Endometrium (tissue), 2 donors: ENCODE results near the gene E2F4.

Experiments
- FAIRE-seq: peaks from 2 replicates; lab custom pipeline; 2012; peaks lifted over from hg19 to GRCh38; lab: Jason Lieb, UNC
- donor health status: control.
- donor health status: control.

Gene E2F4

GRCh38 chr16:67174706-67175231, 17.2 kb upstream of the E2F4 start:
- no peak for FAIRE-seq

DNA sequence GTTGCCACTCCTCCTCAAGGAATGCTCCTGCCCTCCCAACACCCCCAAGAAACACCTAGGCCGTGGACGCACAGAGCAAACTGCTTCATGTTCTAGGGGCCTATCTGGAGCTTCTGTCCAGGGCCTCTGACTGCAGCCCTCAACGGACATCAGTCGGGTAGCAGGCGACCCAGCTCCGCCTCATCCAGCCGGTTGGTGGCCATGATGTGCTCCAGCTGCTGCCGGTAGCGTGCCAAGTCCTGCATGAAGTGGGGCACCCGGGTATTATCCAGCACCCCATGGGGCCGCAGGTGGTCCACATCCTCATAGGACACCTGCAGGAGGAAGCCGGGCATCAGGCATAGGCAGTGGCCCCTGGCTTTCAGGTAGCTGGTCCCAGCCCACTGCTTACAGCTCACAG, 15.3 kb upstream of the E2F4 start:
- no peak for FAIRE-seq

- no peak for FAIRE-seq
These were observed 13.9 kb upstream of the E2F4 start for GRCh38 chr16:67177743-67178699.

DNA sequence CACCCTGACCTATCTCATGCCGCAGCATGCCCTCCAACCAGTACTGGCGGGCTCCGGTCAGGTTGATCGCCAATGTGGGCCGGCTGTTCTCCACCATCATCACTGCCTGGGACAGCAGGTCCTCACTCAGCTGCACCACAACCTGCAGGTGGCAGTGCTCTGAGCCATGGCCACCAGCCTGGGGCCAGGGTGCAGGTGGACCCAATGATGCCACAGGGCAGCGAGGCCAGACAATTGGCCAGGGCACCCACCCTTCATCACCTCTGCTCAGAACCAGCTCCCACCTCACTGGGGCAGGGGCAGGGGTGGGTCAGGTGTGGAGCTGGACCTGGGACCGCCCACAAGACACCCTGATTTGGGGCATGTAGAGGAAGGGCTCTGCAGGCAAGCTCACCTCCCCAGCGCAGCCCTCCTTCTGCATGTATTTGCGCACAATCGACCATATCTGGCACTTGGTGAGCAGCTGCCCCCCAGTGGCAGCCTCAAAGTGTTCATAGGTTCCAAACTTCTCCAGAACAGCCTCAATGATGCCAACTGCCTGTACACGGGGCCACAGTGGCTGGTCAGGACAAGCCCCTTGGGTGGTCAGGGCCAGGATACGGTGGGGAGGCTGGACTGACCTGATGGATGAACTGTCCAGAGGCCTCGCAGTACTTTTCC, 12.4 kb upstream of the E2F4 start:
- FAIRE-seq: no peak

DNA sequence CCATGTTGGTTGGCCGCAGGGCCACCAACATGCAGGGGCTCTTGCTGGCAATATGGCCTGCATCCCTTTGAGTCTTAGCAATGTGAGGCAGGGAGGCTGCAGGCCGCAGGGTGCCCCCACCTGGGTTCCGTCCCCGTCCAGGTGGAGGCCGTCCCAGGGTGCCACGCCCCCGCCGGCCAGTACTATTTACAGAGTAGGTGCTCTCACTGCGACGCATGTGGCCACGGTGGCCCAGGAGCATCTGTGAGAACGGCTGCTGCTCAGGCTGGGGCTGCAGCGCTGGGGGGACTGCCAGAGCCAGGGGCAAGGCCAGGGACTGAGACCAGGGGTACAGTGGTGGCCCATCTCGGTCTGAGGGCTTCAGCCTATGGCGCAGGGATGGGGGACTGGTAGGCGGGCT, 11.8 kb upstream of the E2F4 start:
- FAIRE-seq: no peak

DNA sequence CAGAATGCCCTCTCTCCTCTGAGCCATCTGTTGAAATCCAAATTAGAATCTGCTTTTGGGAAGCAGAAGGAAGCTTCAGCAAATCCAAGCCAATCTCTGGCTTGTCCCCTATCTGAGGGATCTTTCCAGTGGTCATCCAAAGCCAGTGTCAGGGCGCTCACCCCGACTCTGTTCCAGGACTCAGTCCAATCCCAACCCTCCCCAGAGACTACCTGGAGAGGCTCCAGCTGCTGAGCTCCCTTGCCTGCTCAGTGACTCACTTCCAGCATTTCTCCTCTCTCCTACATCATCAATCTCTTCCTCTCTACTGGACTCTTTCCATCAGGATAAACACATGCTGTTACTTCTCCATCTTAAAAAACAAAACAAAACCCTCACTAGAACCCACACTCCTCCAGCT, 10.6 kb upstream of the E2F4 start:
- no peak for FAIRE-seq

- no peak for FAIRE-seq
These were observed 9.7 kb upstream of the E2F4 start for GRCh38 chr16:67182288-67182687.

GRCh38 chr16:67183284-67183626, 8.7 kb upstream of the E2F4 start:
- no peak for FAIRE-seq

DNA sequence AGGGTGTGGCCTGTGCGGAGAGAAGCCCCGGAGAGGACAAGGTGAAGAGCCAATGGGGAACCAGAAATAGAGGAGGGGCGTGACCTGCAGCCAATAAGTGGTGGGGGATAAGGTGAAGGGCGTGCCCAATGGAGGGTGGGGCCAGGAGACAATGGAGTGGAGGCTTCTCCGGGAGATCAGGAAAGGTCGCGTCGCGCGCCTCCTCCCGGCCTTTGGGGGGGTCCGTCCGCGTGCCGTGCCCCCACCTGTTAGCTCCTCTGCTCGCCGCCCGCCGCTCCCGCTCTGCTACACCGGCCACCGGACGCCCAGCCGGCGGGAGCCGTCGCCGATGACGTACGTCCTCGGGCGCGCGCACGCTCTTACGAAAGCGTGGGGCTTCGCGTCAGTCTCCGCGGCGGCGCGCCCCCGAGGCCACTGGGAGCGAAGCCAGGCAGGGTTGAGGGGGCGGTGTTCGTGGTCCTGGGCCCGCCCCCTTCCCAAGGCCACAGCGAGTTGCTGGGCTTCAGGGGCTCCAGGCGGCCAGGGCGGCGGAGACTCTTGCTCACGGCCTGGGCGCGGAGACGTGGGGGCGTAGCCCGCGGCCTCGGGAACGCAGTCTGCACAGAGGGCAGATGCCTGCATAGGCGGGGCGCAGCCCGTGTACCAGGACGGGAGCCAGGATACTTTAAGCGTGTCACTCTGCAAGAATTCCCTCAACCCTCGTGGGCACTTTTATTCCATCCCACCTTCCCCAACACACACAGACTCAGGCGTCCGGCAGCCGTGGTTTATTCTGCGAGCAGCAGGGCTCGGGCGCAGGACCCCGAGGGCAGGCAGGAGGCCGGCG, 8.1 kb upstream of the E2F4 start, which contains the start of gene MATCAP1:
Gene MATCAP1 (minus strand): TSS at position 337 of the 826 bp plus-strand sequence. CDS start 3,353 bp downstream, outside the sequence.
- peak; percentile 95 for FAIRE-seq

DNA sequence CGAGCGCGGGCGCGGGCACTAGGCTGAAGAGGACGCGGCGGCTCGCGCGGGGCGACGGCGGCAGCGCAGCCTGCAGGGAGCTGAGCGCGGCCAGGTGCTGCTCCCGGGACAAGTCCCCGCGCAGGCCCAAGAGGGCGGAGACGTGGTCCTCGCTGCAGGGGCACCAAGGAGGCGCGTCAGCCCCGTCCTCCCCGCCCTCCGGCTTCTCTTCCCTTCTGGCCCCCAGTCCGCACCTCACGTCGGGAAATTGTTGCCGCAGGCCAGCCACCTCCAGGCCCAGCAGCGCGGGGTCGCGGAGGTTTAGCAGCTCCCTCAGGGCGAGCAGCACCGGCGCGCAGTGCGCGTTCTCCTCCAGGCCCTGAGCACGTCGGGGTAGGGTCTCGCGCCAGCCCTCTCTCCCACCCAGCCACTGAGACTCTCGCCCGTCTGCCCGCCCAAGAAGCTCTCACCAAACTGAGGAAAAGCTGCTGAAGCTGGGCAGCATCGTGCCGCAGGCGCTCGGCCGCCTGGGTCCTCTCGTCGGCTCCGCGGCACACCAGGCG, 7.4 kb upstream of the E2F4 start:
- no peak for FAIRE-seq

DNA sequence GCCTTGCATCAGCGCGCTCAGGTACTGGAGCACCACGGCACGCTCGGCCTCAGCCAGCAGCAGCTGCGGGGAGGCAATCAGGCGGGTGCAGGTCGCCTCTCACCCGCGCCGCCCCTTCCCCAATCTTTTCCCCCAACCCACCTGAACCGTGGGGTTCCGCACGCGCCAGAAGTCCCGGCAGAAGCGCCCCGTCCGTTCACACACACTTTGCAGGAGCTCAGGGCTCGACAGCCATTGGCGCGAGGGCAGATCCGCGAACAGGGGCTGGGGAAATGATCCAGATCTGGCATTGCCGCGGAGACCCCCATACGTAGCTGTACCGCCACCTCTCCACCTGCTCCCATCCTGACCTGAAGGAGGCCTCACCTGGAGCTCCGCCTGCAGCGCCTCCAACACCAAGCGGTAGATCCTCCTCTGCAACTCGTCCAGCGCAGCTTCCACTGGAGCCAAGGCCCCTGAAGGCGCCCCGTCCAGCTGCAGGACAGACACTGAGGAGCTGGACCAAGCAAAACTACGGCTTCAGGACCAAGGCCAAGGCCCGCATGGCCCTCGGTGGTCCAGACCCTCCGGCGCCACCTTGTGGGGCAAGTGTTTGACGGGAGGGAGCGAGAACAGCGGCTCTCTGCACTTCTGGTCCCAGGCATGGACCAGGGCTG, 6.8 kb upstream of the E2F4 start:
- FAIRE-seq: no peak

DNA sequence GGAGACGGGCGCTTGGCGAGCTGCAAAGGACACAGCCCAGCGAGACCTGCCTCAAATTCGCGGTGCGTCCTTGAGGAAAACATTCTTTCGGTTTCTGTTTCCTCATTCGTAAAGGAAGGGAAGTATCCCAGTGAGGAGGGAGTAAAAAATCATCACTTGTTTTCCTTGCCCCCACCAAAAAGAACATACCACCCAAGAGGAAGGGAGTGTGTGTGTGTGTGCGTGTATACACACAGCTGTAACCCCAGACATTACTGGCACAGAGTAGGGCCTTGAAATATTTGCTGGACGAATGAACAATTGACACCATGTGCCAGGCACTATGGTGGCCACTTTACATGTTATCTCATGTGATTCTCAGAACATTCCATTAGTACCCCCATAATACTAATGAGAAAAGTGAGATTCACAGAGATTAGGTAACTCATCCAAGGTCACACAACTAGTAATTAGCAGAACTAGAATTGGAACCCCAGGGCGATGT, 6.3 kb upstream of the E2F4 start:
- FAIRE-seq: no peak

- no peak for FAIRE-seq
These were observed 5.4 kb upstream of the E2F4 start for GRCh38 chr16:67186550-67186950.

DNA sequence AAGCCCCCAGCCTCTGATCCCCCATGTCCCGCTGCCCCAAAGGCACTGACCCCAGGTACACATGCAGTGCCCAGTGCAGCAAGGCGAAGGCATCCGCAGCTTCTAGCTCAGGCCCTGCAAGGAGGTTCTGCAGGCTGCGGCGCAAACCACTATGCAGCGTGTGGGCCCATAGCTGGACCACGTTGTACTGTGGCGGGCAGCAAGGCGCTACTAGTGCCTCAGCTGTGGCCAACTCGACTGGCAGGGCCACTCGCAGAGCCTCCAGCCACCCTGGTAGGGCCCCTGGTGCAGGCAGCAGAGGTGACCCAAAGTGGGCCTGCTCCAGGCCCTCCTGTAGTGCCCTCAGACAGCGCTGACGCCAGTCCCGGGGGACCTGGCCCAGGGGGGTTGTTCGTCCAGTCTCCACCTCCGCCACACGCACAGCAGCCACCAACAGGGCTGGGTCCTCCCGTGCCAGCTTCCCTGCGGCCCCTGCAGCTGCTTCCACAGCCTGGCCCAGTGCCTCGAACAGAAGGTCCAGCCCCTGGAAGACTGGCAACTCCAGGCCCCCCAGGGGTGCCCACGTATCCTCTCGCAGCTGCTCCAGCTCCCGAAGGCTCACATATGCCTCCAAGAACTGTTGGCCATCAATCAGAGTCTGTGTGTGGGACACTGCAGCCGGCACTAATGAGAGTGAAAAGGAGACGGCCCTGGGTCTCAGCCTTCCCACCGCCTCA, 4.6 kb upstream of the E2F4 start:
- FAIRE-seq: no peak

- FAIRE-seq: no peak
These were observed 3.6 kb upstream of the E2F4 start for GRCh38 chr16:67188323-67188722.

GRCh38 chr16:67188798-67189197, 3.2 kb upstream of the E2F4 start:
- no peak for FAIRE-seq

GRCh38 chr16:67190041-67190440, 1.9 kb upstream of the E2F4 start, which contains the start of gene EXOC3L1:
EXOC3L1 (minus strand) TSS chr16:67190136; CDS start chr16:67189676, 460 bp downstream.
- FAIRE-seq: no peak

DNA sequence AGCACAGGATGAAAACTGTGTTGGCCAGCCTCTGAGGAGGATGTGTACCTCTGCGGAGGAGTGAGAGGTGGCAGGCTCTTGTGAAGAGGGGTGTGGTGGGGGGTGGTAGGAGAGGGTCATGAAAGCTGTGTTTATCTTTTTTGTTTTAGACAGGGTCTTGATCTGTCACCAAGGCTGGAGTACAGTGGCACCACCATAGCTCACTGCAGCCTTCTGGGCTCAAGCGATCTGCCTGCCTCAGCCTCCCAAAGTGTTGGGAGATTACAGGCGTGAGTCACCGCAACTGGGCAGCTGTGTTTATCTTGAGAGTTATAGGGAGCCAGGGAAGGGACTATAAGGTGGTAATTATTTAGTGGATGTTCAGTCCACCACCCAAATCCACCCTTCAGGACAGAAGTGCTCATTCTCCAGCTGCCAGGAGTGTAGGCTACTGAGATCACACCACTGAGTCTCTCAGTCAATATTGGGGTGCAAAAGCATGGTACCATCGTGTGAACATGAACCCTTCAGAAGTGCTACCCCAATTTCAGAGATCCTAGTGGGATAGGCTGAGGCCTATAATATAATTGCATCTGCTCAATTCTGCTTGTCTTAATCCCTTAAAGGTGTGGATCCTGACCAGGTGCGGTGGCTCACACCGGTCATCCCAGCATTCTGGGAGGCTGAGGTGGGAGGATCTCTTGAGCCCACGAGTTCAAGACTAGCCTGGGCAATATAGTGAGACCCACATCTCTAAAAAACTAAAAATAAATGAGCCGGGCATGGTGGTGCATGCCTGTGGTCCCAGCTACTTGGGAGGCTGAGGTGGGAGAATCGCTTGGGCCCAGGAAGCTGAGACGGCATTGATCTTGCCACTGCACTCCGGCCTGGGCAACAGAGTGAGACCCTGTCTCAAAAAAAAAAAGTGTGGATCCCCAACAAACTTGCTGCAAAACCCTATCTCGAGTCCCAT, 1.2 kb upstream of the E2F4 start:
- FAIRE-seq: no peak

GRCh38 chr16:67191411-67191994, 452 bp upstream of the E2F4 start:
- no peak for FAIRE-seq
